Measurements from ENCODE around the gene GSS. TPM values are rescaled to one million over a fixed set of nuclear protein-coding genes. Genes with fewer than 3 reads are reported as not detected.

The GSS gene
- total and polyA plus RNA-seq, 4 donors, result 32.6 to 52.7 (median 47.9) TPM

- Histone ChIP-seq H3K27me3 (ENCODE audit: control insufficient read depth in 3 of 3, insufficient read depth in 3 of 3, low read length in 2 of 3) (peaks cover 0 to 2% (median 0%) of the 10 kb centered on the region in 3 donors), H3K4me1 (ENCODE audit: control insufficient read depth in 5 of 5, insufficient read depth in 5 of 5, low read length in 5 of 5) (peaks cover 0 to 15% (median 0%) of the 10 kb centered on the region in 5 donors), H3K27ac (ENCODE audit: low read depth in 1 of 2, low read length in 1 of 2) (no peak overlapping the region), H3K36me3 (ENCODE audit: control insufficient read depth in 4 of 4, insufficient read depth in 4 of 4, low read length in 4 of 4) (no peaks in the 10 kb centered on the region), H3K9ac (ENCODE audit: insufficient read depth in 1 of 2, low read length in 2 of 2) (no peak overlapping the region), H3K4me3 (no peak overlapping the region), H3K9me3 (ENCODE audit: control insufficient read depth in 4 of 4, insufficient read depth in 3 of 4, low read length in 3 of 4) (no peaks in the 10 kb centered on the region)
- ATAC-seq (ENCODE audit: insufficient read depth, low FRiP score), result no peak
- 81 to 84% methylated on average over 4 of the region's 4 CpGs for WGBS, 2 donors
- TF ChIP-seq CTCF (IDR thresholded peaks at IDR 0.05; ENCODE audit: control extremely low read depth, extremely low read depth), result no peak
- DNase-seq, result no peak
Measured at GRCh38 chr20:34974246-34974645, 18.6 kb upstream of the GSS start.

GRCh38 chr20:34971561-34972235 is 16.1 kb upstream of the GSS start:
- 81% methylated on average over 10 of the region's 10 CpGs for WGBS, 2 donors
- peaks cover 0 to 24% (median 0%) of the 10 kb centered on the region in 5 donors for H3K4me1 ChIP-seq (ENCODE audit: control insufficient read depth in 5 of 5, insufficient read depth in 5 of 5, low read length in 5 of 5)
- no peak for TF ChIP-seq CTCF (IDR thresholded peaks at IDR 0.05; ENCODE audit: control extremely low read depth, extremely low read depth)
- H3K9ac ChIP-seq (ENCODE audit: insufficient read depth in 1 of 2, low read length in 2 of 2), result no peak overlapping the region
- no peaks in the 10 kb centered on the region for H3K36me3 ChIP-seq (ENCODE audit: control insufficient read depth in 4 of 4, insufficient read depth in 4 of 4, low read length in 4 of 4)
- ATAC-seq (ENCODE audit: insufficient read depth, low FRiP score), result no peak
- no peak overlapping the region for H3K27ac ChIP-seq (ENCODE audit: low read depth in 1 of 2, low read length in 1 of 2)
- peaks cover 0 to 2% (median 0%) of the 10 kb centered on the region in 3 donors for H3K27me3 ChIP-seq (ENCODE audit: control insufficient read depth in 3 of 3, insufficient read depth in 3 of 3, low read length in 2 of 3)
- peak; percentile 52 to 56 (median 54) for DNase-seq
- H3K4me3 ChIP-seq, result no peak overlapping the region
- no peaks in the 10 kb centered on the region for H3K9me3 ChIP-seq (ENCODE audit: control insufficient read depth in 4 of 4, insufficient read depth in 3 of 4, low read length in 3 of 4)

- Histone ChIP-seq H3K9ac (ENCODE audit: insufficient read depth in 1 of 2, low read length in 2 of 2) (no peak overlapping the region), H3K27me3 (ENCODE audit: control insufficient read depth in 3 of 3, insufficient read depth in 3 of 3, low read length in 2 of 3) (peaks cover 0 to 1% (median 0%) of the 10 kb centered on the region in 3 donors), H3K36me3 (ENCODE audit: control insufficient read depth in 4 of 4, insufficient read depth in 4 of 4, low read length in 4 of 4) (no peaks in the 10 kb centered on the region), H3K9me3 (ENCODE audit: control insufficient read depth in 4 of 4, insufficient read depth in 3 of 4, low read length in 3 of 4) (no peaks in the 10 kb centered on the region), H3K4me3 (no peak overlapping the region), H3K4me1 (ENCODE audit: control insufficient read depth in 5 of 5, insufficient read depth in 5 of 5, low read length in 5 of 5) (peaks cover 0 to 24% (median 0%) of the 10 kb centered on the region in 5 donors), H3K27ac (ENCODE audit: low read depth in 1 of 2, low read length in 1 of 2) (no peak overlapping the region)
- DNase-seq (peak in 2 of 3 donors; percentile 18 to 20), ATAC-seq (ENCODE audit: insufficient read depth, low FRiP score) (no peak)
- TF ChIP-seq CTCF (IDR thresholded peaks at IDR 0.05; ENCODE audit: control extremely low read depth, extremely low read depth), result no peak
- WGBS, 2 donors, result 93 to 96% methylated on average over 9 of the region's 9 CpGs
Measured at GRCh38 chr20:34970846-34971560, 15.4 kb upstream of the GSS start.

Data from lung (tissue), 12 donors.